ENCODE data around the gene RAB7A.
A peak's percentile ranks its signal among the peaks of the same experiment; 100 is the strongest.
"Not testable (repeated sequence)": the region's sequence is repeated elsewhere in the genome, so short reads cannot be mapped to it uniquely, and the experiment has no call there.

The RAB7A gene

DNA sequence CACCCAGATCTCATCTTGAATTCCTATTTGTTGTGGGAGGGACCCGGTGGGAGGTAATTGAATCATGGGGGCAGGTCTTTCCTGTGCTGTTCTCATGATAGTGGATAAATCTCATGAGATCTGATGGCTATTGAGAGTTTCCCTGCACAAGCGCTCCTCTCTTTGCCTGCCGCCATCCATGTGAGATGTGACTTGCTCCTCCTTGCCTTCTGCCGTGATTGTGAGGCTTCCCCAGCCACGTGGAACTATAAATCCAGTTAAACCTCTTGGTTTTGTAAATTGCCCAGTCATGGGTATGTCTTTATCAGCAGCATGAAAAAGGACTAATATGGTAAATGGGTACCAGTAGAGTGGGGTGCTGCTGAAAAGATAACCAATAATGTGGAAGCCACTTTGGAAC lies 23.6 kb downstream of the RAB7A start:
- not testable (repeated sequence) for DNase-seq (ENCODE audit: low read depth in 2 of 3, low spot score in 1 of 3)

DNA sequence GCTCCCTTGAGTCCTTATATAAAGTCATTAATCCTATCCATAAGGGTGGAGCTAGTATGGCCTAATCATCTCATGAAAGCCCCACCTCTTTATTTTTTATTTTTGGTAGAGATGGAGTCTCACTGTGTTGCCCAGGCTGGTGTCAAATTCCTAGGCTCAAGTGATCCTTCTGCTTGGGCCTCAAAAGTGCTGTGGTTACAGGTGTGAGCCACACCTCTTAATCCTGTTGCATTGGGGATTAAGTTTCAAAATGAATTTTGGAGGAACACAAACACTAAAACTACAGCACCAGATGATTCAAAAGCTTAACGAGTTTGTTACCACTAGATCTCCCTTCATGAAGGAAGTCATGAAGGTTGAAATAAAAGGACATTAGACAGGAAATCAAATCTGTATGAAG lies 27.7 kb downstream of the RAB7A start:
- DNase-seq (ENCODE audit: low read depth in 2 of 3, low spot score in 1 of 3) = no peak

DNA sequence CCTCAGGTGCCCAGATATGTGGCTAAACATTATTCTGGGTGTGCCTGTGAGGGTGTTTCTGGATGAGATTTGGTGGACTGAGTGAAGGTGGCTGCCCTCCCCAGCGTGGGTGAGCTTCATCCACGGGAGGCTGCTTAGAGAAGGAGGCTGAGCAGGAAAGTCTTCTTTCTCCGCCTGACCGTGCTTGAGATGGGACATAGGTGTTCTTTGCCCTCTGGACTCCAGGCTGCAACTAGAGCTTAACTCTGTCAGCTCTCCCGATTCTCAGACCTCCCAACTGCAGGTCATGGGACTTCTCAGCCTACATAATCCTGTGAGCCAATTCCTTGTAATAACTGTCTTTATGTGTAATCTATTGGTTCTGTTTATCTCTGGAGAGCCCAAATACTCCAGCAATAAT lies 34.1 kb downstream of the RAB7A start:
- DNase-seq (ENCODE audit: low read depth in 2 of 3, low spot score in 1 of 3) = no peak

DNA sequence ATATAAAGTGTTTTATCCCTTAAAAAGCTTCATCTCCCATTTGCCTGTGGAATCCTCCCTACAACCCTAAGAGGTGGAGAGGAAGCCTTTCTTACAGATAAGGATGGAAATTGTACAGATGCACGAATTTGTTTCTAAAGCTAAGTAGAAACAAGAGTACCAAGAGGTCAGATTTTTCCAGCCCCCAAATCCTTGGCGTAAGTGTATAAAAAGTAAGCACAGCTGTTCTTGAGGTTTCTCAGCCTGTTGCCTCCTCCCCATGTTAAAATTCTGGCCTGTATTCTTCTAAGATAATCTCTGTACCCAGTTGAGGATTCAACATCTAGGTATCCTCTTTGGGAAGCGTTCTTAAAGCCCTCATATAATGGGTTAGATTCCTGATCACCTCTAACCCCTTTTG lies 34.9 kb downstream of the RAB7A start:
- DNase-seq (ENCODE audit: low read depth in 2 of 3, low spot score in 1 of 3) = no peak

DNA sequence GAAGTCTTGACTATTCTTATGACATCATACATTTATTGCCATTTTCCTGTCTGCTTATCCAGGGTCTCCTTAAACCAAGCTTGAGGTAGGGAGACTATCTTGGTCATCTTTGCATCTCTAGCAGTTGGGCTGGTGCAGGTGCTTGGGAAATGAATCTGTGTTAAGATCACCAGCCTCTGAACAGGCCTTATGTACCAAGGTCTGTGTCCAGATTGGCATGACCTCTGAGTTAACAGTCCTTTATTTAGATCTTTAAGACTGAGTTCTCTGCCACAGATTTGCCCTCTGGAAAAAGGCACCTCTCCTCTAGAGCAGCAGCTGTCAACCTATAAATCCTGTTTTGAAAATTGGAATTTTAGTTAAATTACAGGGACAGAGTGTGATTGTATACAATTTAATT lies 35.4 kb downstream of the RAB7A start:
- DNase-seq (ENCODE audit: low read depth in 2 of 3, low spot score in 1 of 3) = no peak

DNA sequence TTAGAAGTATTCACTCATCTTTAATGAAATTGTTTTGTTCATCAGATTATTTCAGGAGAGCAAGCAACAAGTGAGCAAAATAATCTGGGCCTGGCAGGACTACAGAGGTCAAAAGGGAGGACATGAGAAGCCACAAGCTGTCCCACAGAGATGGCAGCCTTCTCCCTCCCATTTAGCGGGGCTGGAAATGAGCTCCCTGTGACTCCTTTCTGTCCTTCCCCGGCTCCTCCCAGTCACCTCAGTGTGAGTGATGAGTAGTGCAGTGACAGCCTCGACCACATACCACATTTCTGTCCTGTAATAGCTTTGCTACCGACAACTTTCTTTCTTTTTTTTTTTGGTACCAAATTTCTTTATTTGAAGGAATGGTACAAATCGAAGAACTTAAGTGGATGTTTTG lies 38.0 kb downstream of the RAB7A start:
- DNase-seq (ENCODE audit: low read depth in 2 of 3, low spot score in 1 of 3) = peak in 1 of 3 donors; percentile 40

DNA sequence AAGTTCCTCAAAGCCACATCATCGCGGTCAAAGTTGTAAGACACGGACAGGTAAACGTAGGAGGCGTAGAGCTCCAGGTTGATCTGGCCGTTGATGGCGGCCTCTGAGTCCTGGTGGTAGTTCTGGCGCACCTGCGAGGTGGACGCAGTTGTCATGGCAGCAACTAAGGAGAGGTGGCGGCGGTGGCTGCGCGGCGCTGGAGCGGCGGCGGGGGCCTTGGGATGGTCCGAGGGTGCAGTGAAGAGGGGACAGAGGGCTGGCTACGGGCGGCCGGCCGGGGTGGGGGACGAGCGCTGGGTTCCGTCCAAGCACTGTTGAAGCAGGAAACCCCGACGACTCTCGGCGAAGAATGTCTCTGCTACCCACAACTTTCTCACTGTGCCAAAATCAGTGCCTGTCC lies 38.9 kb downstream of the RAB7A start:
- DNase-seq (ENCODE audit: low read depth in 2 of 3, low spot score in 1 of 3) = no peak

DNA sequence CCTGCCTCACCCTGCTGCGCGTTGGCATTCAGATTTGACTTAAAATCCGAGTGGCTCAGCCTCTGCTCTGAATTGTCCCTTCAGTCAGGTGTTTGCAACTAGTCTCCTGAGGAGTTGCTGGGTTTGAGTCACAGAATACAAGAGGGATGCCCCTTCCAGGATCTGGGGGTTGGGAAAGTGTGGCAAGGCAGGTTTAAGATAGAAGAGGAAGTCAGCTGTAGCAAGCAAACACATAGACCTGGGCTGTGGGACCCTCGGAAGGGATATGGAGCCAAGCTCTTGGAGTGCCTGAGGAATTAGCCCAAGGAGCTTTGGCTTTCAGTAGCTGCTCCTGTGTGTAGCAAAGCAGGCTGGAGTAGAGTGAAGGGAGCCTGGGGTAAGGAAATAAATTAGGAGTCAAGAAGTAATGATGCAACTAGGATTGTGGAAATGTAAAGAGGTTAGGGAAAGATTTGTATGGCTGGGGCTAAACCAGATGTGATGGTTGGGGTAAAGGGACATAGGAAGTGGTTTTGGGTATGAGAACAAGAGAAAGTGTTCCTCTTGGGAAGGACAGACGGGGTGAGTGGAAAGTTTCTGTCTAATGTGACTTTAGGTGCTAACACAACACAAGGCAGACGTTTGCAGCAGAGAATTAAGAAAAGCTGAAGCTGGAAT lies 41.2 kb downstream of the RAB7A start:
- DNase-seq (ENCODE audit: low read depth in 2 of 3, low spot score in 1 of 3) = no peak

DNA sequence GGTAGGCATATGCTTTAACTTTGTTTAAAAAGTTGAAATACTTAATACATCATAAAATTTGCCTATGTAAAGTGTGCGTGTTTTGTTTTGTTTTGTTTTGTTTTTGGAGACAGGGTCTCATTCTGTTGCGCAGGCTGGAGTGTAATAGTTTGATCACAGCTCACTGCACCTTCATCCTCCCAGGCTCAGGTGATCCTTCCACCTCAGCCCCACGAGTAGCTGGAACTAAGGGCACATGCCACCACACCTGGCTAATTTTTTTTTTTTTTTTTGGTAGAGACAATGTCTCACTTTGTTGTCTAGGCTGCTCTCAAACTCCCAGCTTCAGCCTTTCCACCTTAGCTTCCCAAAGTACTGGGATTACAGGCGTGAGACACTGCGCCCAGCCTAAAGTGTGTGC lies 42.5 kb downstream of the RAB7A start:
- DNase-seq (ENCODE audit: low read depth in 2 of 3, low spot score in 1 of 3) = no peak

DNA sequence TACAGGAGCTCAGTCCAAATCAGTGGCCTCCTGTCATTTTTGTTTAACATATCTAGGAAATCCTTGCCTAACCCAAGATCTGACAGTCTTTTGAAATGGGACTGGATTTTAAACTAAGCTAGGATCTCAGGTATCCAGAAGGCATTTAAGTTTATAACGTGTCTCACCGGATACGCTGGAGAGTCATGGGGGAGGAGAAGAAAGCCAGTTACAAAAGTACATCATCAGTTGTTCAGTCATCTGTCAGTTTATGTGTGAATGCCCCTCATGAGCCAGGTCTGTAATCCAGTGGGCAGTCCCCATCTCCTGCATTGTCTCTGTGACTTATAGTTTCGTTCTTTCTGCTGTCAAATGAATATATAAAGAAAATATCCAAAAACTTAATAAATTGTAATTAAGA lies 44.4 kb downstream of the RAB7A start:
- DNase-seq (ENCODE audit: low read depth in 2 of 3, low spot score in 1 of 3) = no peak

DNA sequence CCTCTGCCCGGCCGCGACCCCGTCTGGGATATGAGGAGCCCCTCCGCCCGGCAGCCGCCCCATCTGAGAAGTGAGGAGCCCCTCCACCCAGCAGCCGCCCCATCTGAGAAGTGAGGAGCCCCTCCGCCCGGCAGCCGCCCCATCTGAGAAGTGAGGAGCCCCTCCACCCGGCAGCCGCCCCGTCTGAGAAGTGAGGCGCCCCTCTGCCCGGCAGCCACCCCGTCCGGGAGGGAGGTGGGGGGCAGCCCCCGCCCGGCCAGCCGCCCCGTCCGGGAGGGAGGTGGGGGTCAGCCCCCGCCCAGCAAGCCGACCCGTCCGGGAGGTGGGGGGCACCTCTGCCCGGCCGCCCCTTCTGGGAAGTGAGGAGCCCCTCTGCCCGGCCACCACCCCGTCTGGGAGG lies 47.2 kb downstream of the RAB7A start:
- DNase-seq (ENCODE audit: low read depth in 2 of 3, low spot score in 1 of 3) = not testable (repeated sequence)

DNA sequence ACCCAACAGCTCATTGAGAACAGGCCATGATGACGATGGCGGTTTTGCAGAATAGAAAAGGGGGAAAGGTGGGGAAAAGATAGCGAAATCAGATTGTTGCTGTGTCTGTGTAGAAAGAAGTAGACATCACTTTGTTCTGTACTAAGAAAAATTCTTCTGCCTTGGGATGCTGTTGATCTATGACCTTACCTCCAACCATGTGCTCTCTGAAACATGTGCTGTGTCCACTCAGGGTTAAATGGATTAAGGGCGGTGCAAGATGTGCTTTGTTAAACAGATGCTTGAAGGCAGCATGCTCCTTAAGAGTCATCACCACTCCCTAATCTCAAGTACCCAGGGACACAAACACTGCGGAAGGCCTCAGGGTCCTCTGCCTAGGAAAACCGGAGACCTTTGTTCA lies 47.6 kb downstream of the RAB7A start:
- DNase-seq (ENCODE audit: low read depth in 2 of 3, low spot score in 1 of 3) = not testable (repeated sequence)

DNA sequence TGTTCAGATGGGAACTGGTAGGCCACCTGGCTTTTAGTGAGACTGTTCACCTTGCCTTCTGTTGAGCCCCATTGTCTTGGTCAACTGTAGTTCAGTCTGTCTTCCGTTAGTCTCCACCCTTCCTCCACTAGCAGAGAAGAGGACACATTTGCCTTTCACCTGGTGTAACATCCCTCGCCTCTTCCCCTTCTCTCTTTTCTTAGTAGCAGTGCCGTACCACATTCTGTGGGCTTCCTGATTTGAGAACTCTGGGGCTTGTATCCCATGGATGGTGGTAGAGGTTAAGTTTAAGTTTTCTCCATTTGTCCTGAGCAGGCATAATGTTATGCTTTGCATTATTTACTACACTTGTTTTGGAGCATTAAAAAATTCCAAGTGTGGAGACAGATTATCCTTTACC lies 49.3 kb downstream of the RAB7A start:
- DNase-seq (ENCODE audit: low read depth in 2 of 3, low spot score in 1 of 3) = no peak

DNA sequence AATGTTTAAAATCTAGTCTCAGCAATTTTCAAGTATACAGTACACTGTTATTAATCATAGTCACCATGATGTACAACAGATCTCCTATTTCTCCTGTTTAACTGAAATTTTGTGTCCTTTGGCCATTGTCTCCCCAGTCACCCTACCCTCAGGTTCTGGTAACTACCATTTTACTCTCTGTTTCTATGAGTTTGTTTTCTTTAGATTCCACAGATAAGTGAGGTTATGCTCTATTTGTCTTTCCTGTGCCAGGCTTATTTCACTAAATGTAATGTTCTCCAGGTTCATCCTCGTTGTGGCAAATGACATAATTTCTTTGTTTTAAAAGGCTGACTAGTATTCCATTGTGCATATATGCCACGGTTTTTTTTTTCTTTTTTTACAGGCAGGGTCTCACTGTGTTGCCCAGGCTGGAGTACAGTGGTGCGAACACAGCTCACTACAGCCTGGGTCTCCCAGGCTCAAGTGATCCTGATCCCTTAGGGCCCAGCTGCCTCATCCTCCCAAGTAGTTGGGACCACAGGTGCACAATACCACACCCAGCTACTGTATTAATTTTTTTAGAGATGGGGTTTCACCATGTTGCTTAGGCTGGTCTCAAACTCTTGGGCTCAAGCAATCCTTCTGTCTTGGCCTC lies 50.0 kb downstream of the RAB7A start:
- no peak for DNase-seq (ENCODE audit: low read depth in 2 of 3, low spot score in 1 of 3)

DNA sequence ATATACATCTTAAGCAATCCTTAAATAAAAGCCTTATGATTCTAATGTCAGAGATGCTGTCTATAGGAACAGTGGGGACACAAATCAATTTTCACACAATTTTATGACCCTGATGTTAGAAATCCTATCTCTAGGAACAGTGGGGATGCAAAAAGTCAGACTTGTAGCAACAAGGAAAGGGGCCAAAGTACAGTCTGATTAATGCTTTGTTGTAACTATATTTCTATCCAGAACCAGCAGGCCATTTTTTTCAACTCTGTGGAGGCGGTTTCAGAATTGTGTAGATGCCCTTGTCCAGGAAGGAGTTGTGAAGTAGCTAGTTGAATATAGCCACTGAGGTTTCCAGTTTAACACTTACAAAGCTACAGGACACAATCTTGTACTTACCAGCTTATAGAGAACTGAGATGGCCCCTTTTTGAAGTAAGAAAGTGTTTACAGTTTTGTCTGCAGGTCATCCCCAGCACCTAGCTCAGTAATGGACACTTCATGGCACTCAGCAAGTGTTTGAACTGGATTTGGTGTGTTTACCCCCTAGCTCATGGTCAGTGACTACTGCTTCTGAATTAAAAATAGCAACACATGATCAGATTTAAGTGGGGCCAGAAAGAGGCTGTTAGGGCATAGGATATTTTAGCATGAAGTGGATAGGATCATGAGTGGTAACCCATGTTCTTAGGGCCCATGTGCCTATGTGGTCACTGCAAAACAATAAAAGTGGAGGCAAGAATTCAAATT lies 54.3 kb downstream of the RAB7A start:
- DNase-seq (ENCODE audit: low read depth in 2 of 3, low spot score in 1 of 3) = no peak

DNA sequence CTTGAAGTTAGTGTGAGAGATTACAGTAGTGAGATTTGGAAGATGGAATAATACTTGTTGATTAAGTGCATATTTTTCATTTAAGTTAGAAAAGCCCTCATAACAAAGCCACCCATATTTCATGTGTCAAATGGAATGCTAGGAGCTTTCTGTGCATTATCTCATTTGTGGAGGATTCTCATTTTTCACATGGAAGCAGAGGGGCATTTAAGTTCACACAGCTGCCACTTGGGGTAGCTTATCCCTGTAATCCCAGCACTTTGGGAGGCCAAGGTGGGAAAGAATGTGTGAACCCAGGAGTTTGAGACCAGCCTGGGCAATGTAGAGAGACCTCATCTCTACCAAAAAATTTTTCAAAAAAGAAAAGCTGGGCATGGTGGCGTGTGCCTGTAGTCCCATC lies 55.2 kb downstream of the RAB7A start:
- DNase-seq (ENCODE audit: low read depth in 2 of 3, low spot score in 1 of 3) = no peak

DNA sequence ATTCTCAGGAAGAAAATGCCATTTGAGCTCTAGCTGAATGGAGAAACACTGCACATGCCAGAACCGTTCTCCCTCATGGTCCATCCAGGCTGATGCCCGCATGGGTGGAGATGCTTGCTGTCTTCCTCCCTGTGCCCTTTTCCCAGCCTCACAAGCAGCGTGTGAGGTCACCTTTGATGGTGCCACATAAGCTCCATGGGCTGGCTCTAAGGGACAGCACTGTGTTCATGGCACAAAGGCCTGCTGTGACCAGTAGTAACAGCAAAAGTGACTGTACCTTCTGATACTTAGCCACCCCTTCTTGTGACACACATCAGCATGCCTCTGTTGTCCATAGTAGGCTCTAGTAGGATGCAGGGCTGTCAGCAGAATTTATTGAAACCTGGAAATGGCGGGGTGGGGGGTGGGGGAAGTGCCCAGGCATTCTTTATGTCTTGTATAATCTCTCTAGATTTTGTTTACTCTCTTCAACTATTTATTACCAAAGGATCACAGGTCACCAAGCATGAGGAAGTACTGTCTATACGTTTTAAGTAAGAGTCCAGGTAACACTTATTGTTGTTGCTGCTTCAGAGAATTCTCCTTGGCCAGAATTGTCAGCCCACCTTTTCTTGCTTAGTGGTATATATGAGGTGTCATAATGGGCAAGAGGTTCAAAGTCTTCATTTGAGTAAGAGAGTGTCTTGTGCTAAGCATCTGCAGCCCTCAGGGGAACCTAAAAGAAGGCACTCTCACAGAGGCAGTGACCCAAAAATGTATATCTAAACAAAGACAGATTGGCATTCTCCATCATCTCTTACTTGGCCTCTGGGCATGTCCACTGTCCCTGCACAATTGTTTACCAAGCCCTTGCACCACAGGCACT lies 56.5 kb downstream of the RAB7A start:
- DNase-seq (ENCODE audit: low read depth in 2 of 3, low spot score in 1 of 3) = no peak

DNA sequence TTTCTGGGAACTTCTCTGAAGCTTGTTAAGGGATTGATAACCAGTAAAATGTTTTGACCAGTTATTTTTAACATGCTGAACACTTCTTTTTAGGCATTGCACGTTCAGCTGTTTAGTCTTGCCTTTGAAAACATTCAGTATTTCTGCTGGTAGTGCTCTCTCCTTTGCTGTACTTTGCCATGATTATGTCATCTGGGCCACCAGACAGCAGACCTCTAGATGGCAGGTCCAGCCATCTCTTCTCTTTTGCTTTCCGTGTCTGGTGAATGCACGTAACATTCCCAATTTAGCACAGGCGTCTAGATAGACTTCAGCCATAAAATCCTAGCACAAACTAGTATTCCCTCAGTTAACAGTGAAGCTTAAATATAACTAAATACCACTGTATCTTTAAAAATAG lies 57.8 kb downstream of the RAB7A start:
- no peak for DNase-seq (ENCODE audit: low read depth in 2 of 3, low spot score in 1 of 3)

DNA sequence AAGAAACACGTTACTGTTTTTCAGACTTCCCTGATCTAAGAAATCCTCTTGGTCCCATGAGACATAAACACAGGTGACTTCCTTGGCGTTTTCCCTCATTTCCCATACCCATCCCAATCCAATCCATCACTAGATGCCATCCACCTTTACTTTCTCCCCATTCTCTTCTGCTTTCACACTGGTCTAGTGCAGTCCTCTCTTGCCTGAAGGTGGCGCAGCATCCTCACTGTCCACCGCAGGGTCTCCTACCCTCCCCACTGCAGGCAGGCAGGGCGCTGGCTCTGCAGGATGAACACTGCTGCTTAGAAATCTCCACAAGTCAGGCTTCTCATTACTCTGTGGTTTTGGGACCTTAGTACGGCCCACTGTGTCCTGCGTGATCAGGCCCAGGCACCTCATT lies 58.2 kb downstream of the RAB7A start:
- DNase-seq (ENCODE audit: low read depth in 2 of 3, low spot score in 1 of 3) = peak in 2 of 3 donors; percentile 34 to 50

DNA sequence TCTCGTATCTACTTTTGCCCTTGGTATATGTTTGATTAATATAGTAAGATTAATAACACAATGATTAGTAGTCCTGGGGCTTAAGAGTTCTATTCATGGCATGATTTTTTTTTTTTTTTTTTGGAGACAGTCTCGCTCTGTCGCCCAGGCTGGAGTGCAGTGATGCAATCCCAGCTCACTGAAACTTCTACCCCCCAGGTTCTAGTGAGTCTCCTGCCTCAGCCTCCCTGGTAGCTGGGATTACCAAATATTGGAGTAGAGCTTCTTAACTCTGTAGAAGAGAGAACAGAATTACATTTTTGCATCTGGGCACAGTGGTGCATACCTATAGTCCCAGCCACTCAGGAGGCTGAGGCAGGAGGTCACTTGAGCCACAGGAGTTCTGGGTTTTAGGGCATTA lies 58.9 kb downstream of the RAB7A start:
- no peak for DNase-seq (ENCODE audit: low read depth in 2 of 3, low spot score in 1 of 3)

DNA sequence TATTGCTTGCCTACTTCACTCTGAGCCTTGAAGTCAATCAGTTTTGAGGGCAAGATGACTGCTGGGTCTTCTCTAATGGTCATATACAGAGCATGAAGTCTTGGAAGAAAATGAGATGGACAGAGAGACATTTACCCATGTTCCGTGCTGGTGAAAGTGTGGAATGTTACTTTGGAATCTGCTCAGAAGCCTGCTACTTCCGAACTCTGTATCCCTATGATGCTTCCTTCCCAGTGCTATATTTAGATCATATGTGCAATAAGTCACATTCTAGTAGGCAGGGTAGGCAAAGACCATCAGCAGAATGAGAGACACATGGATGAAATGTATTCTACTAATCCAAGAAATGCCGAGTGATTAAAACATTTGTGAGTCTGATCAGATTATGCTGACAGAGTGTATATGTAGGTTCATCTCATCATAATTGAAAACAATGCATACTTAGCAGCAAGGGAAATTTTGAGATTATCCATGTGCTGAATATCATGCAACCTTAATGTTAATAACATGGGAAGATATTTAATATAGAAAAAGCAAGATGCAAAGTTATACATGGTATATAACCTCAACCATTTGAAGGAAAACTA lies 60.5 kb downstream of the RAB7A start:
- DNase-seq (ENCODE audit: low read depth in 2 of 3, low spot score in 1 of 3) = no peak

Data from stimulated activated CD4-positive, alpha-beta T cell treated with anti-CD3 and anti-CD28 coated beads, Interleukin-12 subunit alpha, Interleukin-12 subunit beta, amount 100 ng/mL, for 48 hours (primary cell).